ENCODE measurements around the gene SMG6. TPM values are rescaled to one million over a fixed set of nuclear protein-coding genes. Genes with fewer than 3 reads are reported as not detected.

The SMG6 gene
- total and polyA plus RNA-seq, 2 experiments from 2014 or later = 11.9 to 19.9 TPM

DNA sequence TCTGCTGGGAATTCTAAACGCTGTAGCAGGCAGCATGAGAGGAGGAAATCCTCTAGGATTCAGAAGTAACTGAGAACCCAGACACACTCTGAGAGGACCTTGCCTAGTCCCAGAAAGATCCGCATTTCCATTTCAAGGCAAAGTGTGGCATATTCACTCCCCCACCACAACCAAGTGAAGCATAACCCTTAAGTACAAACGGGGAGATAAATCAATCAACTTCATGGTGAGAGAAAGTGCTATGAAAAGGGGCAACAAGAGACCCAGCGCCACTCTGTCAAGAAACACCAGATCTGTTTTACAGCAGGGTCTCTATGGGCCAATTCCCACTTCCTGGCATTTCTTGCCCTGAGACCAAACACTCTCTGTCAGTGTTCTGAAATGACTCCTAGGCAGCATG, 68.3 kb downstream of the SMG6 start:
- H3K27me3 ChIP-seq = no peaks in the 10 kb centered on the region
- no peaks in the 10 kb centered on the region for H4K20me1 ChIP-seq (ENCODE audit: insufficient read depth, poor library complexity, severe bottlenecking)
- no peak overlapping the region for H3K4me3 ChIP-seq
- H3K9me3 ChIP-seq (ENCODE audit: low read depth) = no peaks in the 10 kb centered on the region
- peaks cover 4% of the 10 kb centered on the region for H3K4me1 ChIP-seq (ENCODE audit: insufficient read depth)
- no peak overlapping the region for H3K4me2 ChIP-seq
- 89% methylated on average over 4 of the region's 4 CpGs for WGBS (ENCODE audit: low lambda C conversion rate, missing lambda C conversion rate)
- no peak overlapping the region for H2AFZ ChIP-seq
- no peaks in the 10 kb centered on the region for H3K9me2 ChIP-seq (replicated peaks; ENCODE audit: insufficient read depth)
- no peaks in the 10 kb centered on the region for H3K36me3 ChIP-seq (replicated peaks; ENCODE audit: insufficient read depth, low read depth)
- no peaks in the 10 kb centered on the region for H3K79me2 ChIP-seq
- H3K27ac ChIP-seq = no peak overlapping the region
- TF ChIP-seq, protein P1, sequence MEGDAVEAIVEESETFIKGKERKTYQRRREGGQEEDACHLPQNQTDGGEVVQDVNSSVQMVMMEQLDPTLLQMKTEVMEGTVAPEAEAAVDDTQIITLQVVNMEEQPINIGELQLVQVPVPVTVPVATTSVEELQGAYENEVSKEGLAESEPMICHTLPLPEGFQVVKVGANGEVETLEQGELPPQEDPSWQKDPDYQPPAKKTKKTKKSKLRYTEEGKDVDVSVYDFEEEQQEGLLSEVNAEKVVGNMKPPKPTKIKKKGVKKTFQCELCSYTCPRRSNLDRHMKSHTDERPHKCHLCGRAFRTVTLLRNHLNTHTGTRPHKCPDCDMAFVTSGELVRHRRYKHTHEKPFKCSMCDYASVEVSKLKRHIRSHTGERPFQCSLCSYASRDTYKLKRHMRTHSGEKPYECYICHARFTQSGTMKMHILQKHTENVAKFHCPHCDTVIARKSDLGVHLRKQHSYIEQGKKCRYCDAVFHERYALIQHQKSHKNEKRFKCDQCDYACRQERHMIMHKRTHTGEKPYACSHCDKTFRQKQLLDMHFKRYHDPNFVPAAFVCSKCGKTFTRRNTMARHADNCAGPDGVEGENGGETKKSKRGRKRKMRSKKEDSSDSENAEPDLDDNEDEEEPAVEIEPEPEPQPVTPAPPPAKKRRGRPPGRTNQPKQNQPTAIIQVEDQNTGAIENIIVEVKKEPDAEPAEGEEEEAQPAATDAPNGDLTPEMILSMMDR (IDR thresholded peaks at IDR 0.05; ENCODE audit: poor library complexity) = no peak
- no peak for TF ChIP-seq EZH2 (IDR thresholded peaks at IDR 0.05; ENCODE audit: borderline replicate concordance)
- no peak for TF ChIP-seq EZH2phosphoT487 (IDR thresholded peaks at IDR 0.05; ENCODE audit: low read depth, severe bottlenecking, unreplicated experiment)
- DNase-seq (ENCODE audit: low spot score) = no peak

DNA sequence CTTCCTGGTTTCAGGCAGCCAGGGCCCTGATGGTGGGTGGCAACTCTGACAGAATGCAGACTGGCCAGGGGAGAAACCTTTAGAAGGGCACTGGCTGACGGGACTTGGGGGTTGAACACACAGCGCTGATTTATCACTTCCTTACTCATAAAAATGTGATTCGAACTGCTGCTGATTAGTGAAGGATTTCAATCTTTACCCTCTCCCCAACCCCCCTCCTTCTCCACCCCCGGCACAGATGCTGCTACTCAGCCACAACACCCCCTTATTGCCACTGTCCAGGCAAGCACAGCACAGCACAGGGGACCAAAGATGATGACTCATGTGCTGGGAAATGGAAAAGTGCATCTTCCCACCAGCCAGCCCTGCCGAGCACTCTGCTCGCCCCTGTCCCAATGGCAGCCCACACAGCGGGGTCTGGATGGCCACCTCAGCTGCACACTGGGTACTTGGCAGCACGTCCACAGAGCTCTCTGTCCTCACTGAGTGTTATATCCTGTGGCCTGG, 70.1 kb downstream of the SMG6 start:
- Histone ChIP-seq H3K9me2 (replicated peaks; ENCODE audit: insufficient read depth) (no peaks in the 10 kb centered on the region), H3K4me3 (no peak overlapping the region), H3K36me3 (replicated peaks; ENCODE audit: insufficient read depth, low read depth) (no peaks in the 10 kb centered on the region), H3K79me2 (peaks cover 2% of the 10 kb centered on the region), H3K4me2 (no peak overlapping the region), H3K4me1 (ENCODE audit: insufficient read depth) (peaks cover 11% of the 10 kb centered on the region), H3K27ac (no peak overlapping the region), H3K27me3 (no peaks in the 10 kb centered on the region), H2AFZ (no peak overlapping the region), H4K20me1 (ENCODE audit: insufficient read depth, poor library complexity, severe bottlenecking) (no peaks in the 10 kb centered on the region), H3K9me3 (ENCODE audit: low read depth) (no peaks in the 10 kb centered on the region)
- 66% methylated on average over 8 of the region's 8 CpGs for WGBS (ENCODE audit: low lambda C conversion rate, missing lambda C conversion rate)
- DNase-seq (ENCODE audit: low spot score) = no peak
- TF ChIP-seq, protein P1 (IDR thresholded peaks at IDR 0.05; ENCODE audit: poor library complexity) = no peak
- TF ChIP-seq EZH2 (IDR thresholded peaks at IDR 0.05; ENCODE audit: borderline replicate concordance) = no peak
- TF ChIP-seq EZH2phosphoT487 (IDR thresholded peaks at IDR 0.05; ENCODE audit: low read depth, severe bottlenecking, unreplicated experiment) = no peak

DNA sequence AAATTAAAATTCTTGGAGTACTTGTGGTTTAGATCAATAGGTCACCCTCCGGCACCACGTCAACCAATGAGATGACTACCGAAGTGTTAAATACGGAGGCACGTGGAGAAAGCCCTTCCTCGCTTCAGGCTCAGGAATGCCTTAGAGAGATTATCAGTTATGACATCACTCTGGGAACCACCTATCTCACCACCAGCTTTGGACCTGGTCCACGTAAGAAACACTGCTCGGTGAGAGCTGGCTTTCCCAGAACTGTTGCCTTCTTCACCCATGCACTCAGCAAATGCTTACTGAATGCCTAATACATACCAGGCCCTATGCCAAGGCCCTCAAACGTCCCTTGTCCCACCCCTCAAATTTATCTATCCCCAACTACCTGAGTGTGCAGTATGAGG, 71.3 kb downstream of the SMG6 start:
- Histone ChIP-seq H3K4me2 (no peak overlapping the region), H3K36me3 (replicated peaks; ENCODE audit: insufficient read depth, low read depth) (no peaks in the 10 kb centered on the region), H3K27me3 (no peaks in the 10 kb centered on the region), H3K79me2 (peaks cover 2% of the 10 kb centered on the region), H3K9me2 (replicated peaks; ENCODE audit: insufficient read depth) (no peaks in the 10 kb centered on the region), H3K4me1 (ENCODE audit: insufficient read depth) (peaks cover 11% of the 10 kb centered on the region), H3K4me3 (no peak overlapping the region), H3K9me3 (ENCODE audit: low read depth) (no peaks in the 10 kb centered on the region), H4K20me1 (ENCODE audit: insufficient read depth, poor library complexity, severe bottlenecking) (no peaks in the 10 kb centered on the region), H2AFZ (no peak overlapping the region), H3K27ac (peak overlapping the region; percentile 37)
- TF ChIP-seq EZH2 (IDR thresholded peaks at IDR 0.05; ENCODE audit: borderline replicate concordance) (no peak), EZH2phosphoT487 (IDR thresholded peaks at IDR 0.05; ENCODE audit: low read depth, severe bottlenecking, unreplicated experiment) (no peak)
- TF ChIP-seq, protein P1 (IDR thresholded peaks at IDR 0.05; ENCODE audit: poor library complexity) = no peak
- DNase-seq (ENCODE audit: low spot score) = no peak
- 70% methylated on average over 9 of the region's 9 CpGs for WGBS (ENCODE audit: low lambda C conversion rate, missing lambda C conversion rate)

All from hepatocyte (in vitro differentiated cells).